HCT116 (cell line): ENCODE data around the gene DNMT3A. TPM values are rescaled to one million over a fixed set of nuclear protein-coding genes. Genes with fewer than 3 reads are reported as not detected.
A peak's percentile ranks its signal among the peaks of the same experiment; 100 is the strongest.

ENCODE experiments used
- ATAC-seq: fragments of 200-7000 bp; cut with Tn5 transposase; 2 replicates; pipeline ENCODE4 v1.9.1; 2020; ENCODE audit warnings: mild to moderate bottlenecking, moderate library complexity
- BruUV-seq: library from RNA; stranded (reverse); fragments of 400-500 nt; replicated peaks from 2 replicates; lab custom pipeline; 2021; lab: Mats Ljungman, UMichigan
- CTCF ChIA-PET: fragments of 300-600 bp; sonication (Branson Sonifier 250); formaldehyde crosslinking; loops from one replicate; lab custom pipeline; 2021; ENCODE audit warnings: antibody characterized with exemption; lab: Charles Lee
- POLR2A ChIA-PET: fragments of 300-600, 350-600 bp; sonication (Branson Sonifier 250); formaldehyde crosslinking; loops from one replicate; lab custom pipeline; 2021; ENCODE audit warnings: antibody characterized with exemption; lab: Charles Lee
- RAD21 ChIA-PET, 2 experiments: fragments of 300-600 bp; sonication (Branson Sonifier 250); formaldehyde crosslinking; loops; one replicate each; lab custom pipeline; 2023; ENCODE audit warnings: low total read pairs in 2 of 2; ENCODE audit not compliant: uncharacterized antibody in 2 of 2, unreplicated experiment in 2 of 2, low non-redundant PET in 1 of 2; lab: Charles Lee
- DNase-seq: peaks from one replicate; pipeline ENCODE4 v3.0.0-alpha.2; 2010; ENCODE audit warnings: low read depth, low spot score
- H2AFZ ChIP-seq: fragments of 200-600 bp; shearing (Covaris generic), sonication (generic); 2 replicates; pipeline ENCODE4 v1.6.1; 2017; ENCODE audit warnings: low read depth, mixed run types, mixed read lengths, antibody characterized with exemption, low read length; ENCODE audit not compliant: poor library complexity, severe bottlenecking
- H3K27ac ChIP-seq: 2 replicates; pipeline ENCODE4 v1.5.1; 2012; ENCODE audit warnings: low read depth, low read length
- H3K27me3 ChIP-seq: fragments of 200-600 bp; sonication (generic); 2 replicates; pipeline ENCODE4 v1.6.1; 2016; ENCODE audit warnings: mixed run types, low read length, mixed read lengths; ENCODE audit not compliant: insufficient read depth
- H3K36me3 ChIP-seq, 2 experiments: fragments of 200-500 bp in 1 of 2; fragments of 200-600 bp in 1 of 2; sonication (Bioruptor generic) in 1 of 2; sonication (generic) in 1 of 2; 2 replicates each; pipeline versions ENCODE4 v1.5.1 to v1.6.1; 2014 to 2016; ENCODE audit warnings: low read length in 2 of 2, inconsistent platforms in 1 of 2, mixed read lengths in 1 of 2, mixed run types in 1 of 2; ENCODE audit not compliant: insufficient read depth in 2 of 2, control insufficient read depth in 1 of 2
- H3K4me1 ChIP-seq, 2 experiments: fragments of 200-600 bp in 1 of 2; sonication (generic) in 1 of 2; 2 replicates each; pipeline versions ENCODE4 v1.5.1 to v1.6.1; 2012 to 2017; ENCODE audit warnings: low read length in 2 of 2, inconsistent platforms in 1 of 2, mild to moderate bottlenecking in 1 of 2, mixed read lengths in 1 of 2, mixed run types in 1 of 2, moderate library complexity in 1 of 2; ENCODE audit not compliant: insufficient read depth in 2 of 2, control insufficient read depth in 1 of 2
- H3K4me2 ChIP-seq: fragments of 200-600 bp; sonication (generic); 2 replicates; pipeline ENCODE4 v1.6.1; 2017; ENCODE audit warnings: mixed run types, low read length, mixed read lengths
- H3K4me3 ChIP-seq, 2 experiments: fragments of 200-600 bp in 1 of 2; sonication (generic) in 1 of 2; replicated peaks in 1 of 2; 2 replicates each; pipeline ENCODE4 v1.5.1; 2011 to 2016; ENCODE audit warnings: low read length in 2 of 2, control low read depth in 1 of 2, low read depth in 1 of 2, mild to moderate bottlenecking in 1 of 2, mixed read lengths in 1 of 2, mixed run types in 1 of 2
- H3K79me2 ChIP-seq: fragments of 200-600 bp; sonication (generic); 2 replicates; pipeline ENCODE4 v1.6.1; 2017; ENCODE audit warnings: mild to moderate bottlenecking, mixed run types, low read length, moderate library complexity, mixed read lengths; ENCODE audit not compliant: insufficient read depth
- H3K9ac ChIP-seq: fragments of 200-600 bp; sonication (generic); 2 replicates; pipeline ENCODE4 v1.6.1; 2016; ENCODE audit warnings: low read length, mixed read lengths
- H3K9me2 ChIP-seq: fragments of 200-600 bp; sonication (generic), shearing (Covaris generic); 2 replicates; pipeline ENCODE4 v1.6.1; 2017; ENCODE audit warnings: mixed run types, mild to moderate bottlenecking, moderate library complexity; ENCODE audit not compliant: insufficient read depth
- H3K9me3 ChIP-seq, 2 experiments: fragments of 200-500 bp in 1 of 2; fragments of 200-600 bp in 1 of 2; sonication (Bioruptor generic) in 1 of 2; sonication (generic) in 1 of 2; 2 replicates each; pipeline ENCODE4 v1.6.1; 2014 to 2017; ENCODE audit warnings: low read length in 2 of 2, mixed read lengths in 2 of 2, inconsistent platforms in 1 of 2, low read depth in 1 of 2, mild to moderate bottlenecking in 1 of 2, mixed run types in 1 of 2, moderate library complexity in 1 of 2; ENCODE audit not compliant: control insufficient read depth in 1 of 2, insufficient read depth in 1 of 2
- H4K20me1 ChIP-seq: fragments of 200-600 bp; sonication (generic), shearing (Covaris generic); 2 replicates; pipeline ENCODE4 v1.6.1; 2017; ENCODE audit warnings: mixed run types, mild to moderate bottlenecking, moderate library complexity; ENCODE audit not compliant: insufficient read depth
- CTCF ChIP-seq, 3 experiments: fragments of 200-600 bp in 1 of 3; sonication (generic) in 1 of 3; IDR thresholded peaks in 2 of 3; conservative IDR thresholded peaks in 1 of 3; 2 replicates each; pipeline ENCODE4 v1.5.1; 2012 to 2017; ENCODE audit warnings: low read depth in 2 of 3, low read length in 2 of 3, antibody characterized with exemption in 1 of 3, borderline replicate concordance in 1 of 3, control low read depth in 1 of 3, mild to moderate bottlenecking in 1 of 3, mixed read lengths in 1 of 3, mixed run types in 1 of 3, moderate library complexity in 1 of 3; ENCODE audit not compliant: insufficient read depth in 1 of 3
- FOSL1 ChIP-seq: IDR thresholded peaks from 2 replicates; pipeline ENCODE4 v1.6.1; 2012; ENCODE audit warnings: low read depth
- POLR2AphosphoS5 ChIP-seq: IDR thresholded peaks from 2 replicates; pipeline ENCODE4 v1.6.1; 2011; ENCODE audit warnings: mild to moderate bottlenecking, low read depth, low read length, moderate library complexity
- RAD21 ChIP-seq: IDR thresholded peaks from 2 replicates; pipeline ENCODE4 v1.6.1; 2012; ENCODE audit warnings: low read depth, mild to moderate bottlenecking
- SP1 ChIP-seq: IDR thresholded peaks from 2 replicates; pipeline ENCODE4 v1.6.1; 2012; ENCODE audit warnings: low read depth
- TCF7L2 ChIP-seq: IDR thresholded peaks from 2 replicates; pipeline ENCODE4 v1.7.0; 2011; ENCODE audit warnings: borderline replicate concordance, inconsistent platforms; ENCODE audit not compliant: insufficient read depth, insufficient read length; ENCODE audit errors: extremely low read depth
- YY1 ChIP-seq: IDR thresholded peaks from 2 replicates; pipeline ENCODE4 v1.6.1; 2011; ENCODE audit warnings: low read length, low read depth, moderate library complexity, mild to moderate bottlenecking; ENCODE audit not compliant: insufficient replicate concordance; ENCODE audit errors: extremely low read depth
- intact Hi-C: fragments of 100-400 bp; cut with micrococcal nuclease; formaldehyde crosslinking; loops from 2 replicates; pipeline ENCODE4 v1.10.0; 2022
- total RNA-seq: library from RNA; stranded (reverse); gene quantifications from one replicate; pipeline ENCODE4 v1.2.1, GENCODE V29; 2021; ENCODE audit not compliant: unreplicated experiment
- TF ChIP-seq, protein P1 (sequence below): IDR thresholded peaks from 2 replicates; pipeline ENCODE4 v1.6.1; 2011; ENCODE audit warnings: mild to moderate bottlenecking, low read length, moderate library complexity; ENCODE audit not compliant: insufficient replicate concordance; ENCODE audit errors: extremely low read depth

The DNMT3A gene
- total RNA-seq, 1 experiment from 2014 or later: 14.3 TPM

DNA sequence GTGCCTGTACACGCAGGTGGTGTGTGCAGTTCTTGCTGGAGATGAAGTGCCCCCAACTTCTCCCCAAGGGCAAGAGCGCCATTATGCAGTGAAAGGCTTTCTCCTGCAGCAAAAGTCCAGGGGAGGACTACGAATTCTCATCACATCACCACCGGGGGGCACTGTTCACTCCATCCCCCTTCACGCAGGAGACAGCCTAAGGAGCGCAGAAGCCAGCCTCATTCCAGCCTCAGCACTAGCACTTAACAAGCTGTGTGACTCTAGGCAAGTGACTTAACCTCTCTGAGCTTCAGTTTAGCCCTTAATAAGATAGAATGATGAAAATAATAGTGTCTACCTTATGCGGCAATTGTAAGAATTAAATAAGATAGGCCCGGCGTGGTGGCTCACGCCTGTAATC lies 32.3 kb downstream of the DNMT3A start:
- no peaks in the 10 kb centered on the region for H3K36me3 ChIP-seq
- TF ChIP-seq RAD21 (peak; percentile 62), CTCF (IDR thresholded peaks at IDR 0.05 in 2 of 3, conservative IDR thresholded peaks at IDR 0.05 in 1 of 3; ENCODE audit: borderline replicate concordance in 1 of 3, insufficient read depth in 1 of 3, low read depth in 2 of 3, low read length in 2 of 3) (peak; percentile 53 to 65 (median 62); a peak in 5 of 6 replicates), POLR2AphosphoS5 (no peak)
- H3K27me3 ChIP-seq: no peaks in the 10 kb centered on the region
- H3K9me3 ChIP-seq: no peaks in the 10 kb centered on the region
- ChIA-PET POLR2A (interaction anchor here (0.9 kb wide), 1 partner anchor 15 kb away, joined by 3 read pairs; no protein-coding TSS in a partner anchor), CTCF (interaction anchor here (0.7 to 1.2 kb wide), 4 partner anchors 15 to 67 kb away, joined by 3 read pairs; no protein-coding TSS in a partner anchor), RAD21 (no interaction called here)
- no peak overlapping the region for H3K4me3 ChIP-seq
- H3K9me2 ChIP-seq: no peaks in the 10 kb centered on the region
- ATAC-seq (peak; percentile 64), DNase-seq (peak; percentile 16)
- no peaks in the 10 kb centered on the region for H4K20me1 ChIP-seq
- H3K27ac ChIP-seq: no peak overlapping the region
- H3K9ac ChIP-seq: no peak overlapping the region
- H3K4me2 ChIP-seq: no peak overlapping the region
- H3K4me1 ChIP-seq: peaks cover 16 to 17% of the 10 kb centered on the region in 2 experiments
- BruUV-seq: no TSS peak
- no peak overlapping the region for H2AFZ ChIP-seq
- H3K79me2 ChIP-seq: 0 out of 2 replicates have a peak, but pooled peaks cover 2% of the 10 kb centered on the region
- intact Hi-C loops: loop anchor here (1.0 to 10.0 kb wide), 2 partner anchors 257 to 355 kb away; no protein-coding TSS in a partner anchor

DNA sequence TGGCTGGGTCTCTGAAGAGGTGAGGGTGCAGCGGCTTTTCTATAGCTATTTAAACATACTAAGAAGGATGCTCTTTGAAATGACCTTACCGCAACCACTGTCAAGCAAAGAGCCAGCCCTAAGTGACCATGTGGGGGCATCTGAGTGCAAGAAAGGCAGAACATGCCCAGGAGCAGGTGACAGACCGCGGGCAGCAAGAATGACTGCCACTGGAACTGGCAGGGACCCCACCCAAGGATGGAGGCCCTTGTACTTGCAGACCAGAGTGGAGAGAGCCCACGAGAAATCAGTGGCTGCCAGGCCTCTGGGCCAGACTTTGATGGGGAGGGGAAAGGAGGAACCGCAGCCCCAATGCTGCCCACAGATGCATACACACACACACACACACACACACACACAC lies 33.1 kb downstream of the DNMT3A start:
- no peaks in the 10 kb centered on the region for H3K27me3 ChIP-seq
- no peak for DNase-seq
- no peak overlapping the region for H3K4me3 ChIP-seq
- 0 out of 2 replicates have a peak, but pooled peaks cover 2% of the 10 kb centered on the region for H3K79me2 ChIP-seq
- intact Hi-C loops: loop anchor here (10.0 kb wide), 1 partner anchor 356 kb away; no protein-coding TSS in a partner anchor
- no peaks in the 10 kb centered on the region for H4K20me1 ChIP-seq
- H3K9me2 ChIP-seq: no peaks in the 10 kb centered on the region
- ChIA-PET RAD21 (no interaction called here), POLR2A (no interaction called here), CTCF (interaction anchor here (0.7 to 1.2 kb wide), 2 partner anchors 54 to 68 kb away, joined by 3 to 4 read pairs; no protein-coding TSS in a partner anchor)
- no peak overlapping the region for H3K27ac ChIP-seq
- BruUV-seq: no TSS peak
- ATAC-seq: no peak
- H3K4me1 ChIP-seq: peaks cover 16% of the 10 kb centered on the region in 2 experiments
- H3K9me3 ChIP-seq: no peaks in the 10 kb centered on the region
- H3K4me2 ChIP-seq: no peak overlapping the region
- no peak overlapping the region for H3K9ac ChIP-seq
- TF ChIP-seq SP1: no peak
- TF ChIP-seq, protein P1, sequence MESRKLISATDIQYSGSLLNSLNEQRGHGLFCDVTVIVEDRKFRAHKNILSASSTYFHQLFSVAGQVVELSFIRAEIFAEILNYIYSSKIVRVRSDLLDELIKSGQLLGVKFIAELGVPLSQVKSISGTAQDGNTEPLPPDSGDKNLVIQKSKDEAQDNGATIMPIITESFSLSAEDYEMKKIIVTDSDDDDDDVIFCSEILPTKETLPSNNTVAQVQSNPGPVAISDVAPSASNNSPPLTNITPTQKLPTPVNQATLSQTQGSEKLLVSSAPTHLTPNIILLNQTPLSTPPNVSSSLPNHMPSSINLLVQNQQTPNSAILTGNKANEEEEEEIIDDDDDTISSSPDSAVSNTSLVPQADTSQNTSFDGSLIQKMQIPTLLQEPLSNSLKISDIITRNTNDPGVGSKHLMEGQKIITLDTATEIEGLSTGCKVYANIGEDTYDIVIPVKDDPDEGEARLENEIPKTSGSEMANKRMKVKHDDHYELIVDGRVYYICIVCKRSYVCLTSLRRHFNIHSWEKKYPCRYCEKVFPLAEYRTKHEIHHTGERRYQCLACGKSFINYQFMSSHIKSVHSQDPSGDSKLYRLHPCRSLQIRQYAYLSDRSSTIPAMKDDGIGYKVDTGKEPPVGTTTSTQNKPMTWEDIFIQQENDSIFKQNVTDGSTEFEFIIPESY: no peak
- no peak for TF ChIP-seq FOSL1
- TF ChIP-seq CTCF (IDR thresholded peaks at IDR 0.05 in 2 of 3, conservative IDR thresholded peaks at IDR 0.05 in 1 of 3; ENCODE audit: borderline replicate concordance in 1 of 3, insufficient read depth in 1 of 3, low read depth in 2 of 3, low read length in 2 of 3): no peak
- TF ChIP-seq YY1: no peak
- no peak for TF ChIP-seq TCF7L2
- TF ChIP-seq POLR2AphosphoS5: no peak
- H2AFZ ChIP-seq: no peak overlapping the region
- H3K36me3 ChIP-seq: no peaks in the 10 kb centered on the region
